Heart left ventricle (tissue), 16 donors: ENCODE results near the gene PATJ. TPM values are rescaled to one million over a fixed set of nuclear protein-coding genes. Genes with fewer than 3 reads are reported as not detected.

Experiments
- ATAC-seq, 4 donors: fragments of 200-7000 bp; cut with Tn5 transposase; one replicate each; pipeline ENCODE4 v1.9.1; 2020 to 2022; ENCODE audit warnings: moderate library complexity in 4 of 4, mild to moderate bottlenecking in 3 of 4, moderate number of reproducible peaks in 1 of 4
- DNase-seq, 5 donors: peaks; one replicate each; pipeline ENCODE4 v3.0.0-alpha.2; 2020
- H3K27ac ChIP-seq, 12 donors: fragments of 200-600 bp; sonication (generic) in 4 of 12; one replicate each; pipeline versions ENCODE4 v1.5.0 to v1.8.0; 2016 to 2022; ENCODE audit warnings: mild to moderate bottlenecking in 2 of 12
- H3K27me3 ChIP-seq, 9 donors: fragments of 200-600 bp; sonication (generic) in 2 of 9; one replicate each; pipeline versions ENCODE4 v1.5.1 to v1.8.0; 2016 to 2022; ENCODE audit warnings: mild to moderate bottlenecking in 3 of 9
- H3K36me3 ChIP-seq, 9 donors: fragments of 200-600 bp; sonication (generic) in 2 of 9; one replicate each; pipeline versions ENCODE4 v1.5.0 to v1.8.0; 2018 to 2022; ENCODE audit warnings: mild to moderate bottlenecking in 2 of 9
- H3K4me1 ChIP-seq, 12 donors: fragments of 200-600 bp; sonication (generic) in 4 of 12; one replicate each; pipeline versions ENCODE4 v1.5.0 to v1.8.0; 2016 to 2022; ENCODE audit warnings: mild to moderate bottlenecking in 3 of 12
- H3K4me3 ChIP-seq, 12 donors: fragments of 200-600 bp; sonication (generic) in 4 of 12; one replicate each; pipeline versions ENCODE4 v1.5.0 to v1.8.0; 2017 to 2022; ENCODE audit warnings: mild to moderate bottlenecking in 9 of 12, moderate library complexity in 4 of 12
- H3K9me3 ChIP-seq, 12 donors: fragments of 200-600 bp; sonication (generic) in 4 of 12; one replicate each; pipeline versions ENCODE4 v1.5.0 to v1.8.0; 2016 to 2022; ENCODE audit warnings: mild to moderate bottlenecking in 1 of 12
- POLR2A ChIP-seq, 2 donors: fragments of 450-650 bp; IDR thresholded peaks; one replicate each; pipeline ENCODE4 v1.6.1; 2017; ENCODE audit warnings: antibody characterized with exemption in 2 of 2, mild to moderate bottlenecking in 2 of 2, moderate library complexity in 2 of 2
- WGBS, 4 donors: extraction: QIAGEN DNeasy Blood & Tissue Kit in 2 of 4; methylation state at CpG; one replicate each; pipeline versions ENCODE4 v1.1.5 to v1.1.7; 2013 to 2018; 5-methylcytosine and 5-hydroxymethylcytosine counted together
- intact Hi-C, 10 donors: fragments of 100-400 bp; cut with DNase I; formaldehyde crosslinking; loops; one replicate each; pipeline versions ENCODE4 v1.11.1 to v1.14.2; 2022
- polyA plus RNA-seq, 2 donors: library from polyadenylated mRNA; stranded (reverse); fragments of 200-250 nt; gene quantifications; one replicate each; pipeline ENCODE4 v1.2.3, GENCODE V29; 2013
- total RNA-seq, 9 donors: library from RNA; depleted of rRNA in 2 of 9; stranded (reverse); fragments of >200 nt in 2 of 9; fragmentation: NEBNext Ultra II Directional in 3 of 9; extraction: Animal tissue kit (Norgen Biotek cat#: 25700) in 3 of 9; gene quantifications; one replicate each; pipeline versions ENCODE4 v1.1.0 to v1.2.4, GENCODE V29; 2016 to 2023
- TF ChIP-seq, protein P1 (sequence below), 12 donors: fragments of 200-600 bp; sonication (generic) in 4 of 12; IDR thresholded peaks; one replicate each; pipeline versions ENCODE4 v1.5.0 to v1.8.0; 2018 to 2022; ENCODE audit warnings: antibody characterized with exemption in 12 of 12, mild to moderate bottlenecking in 5 of 12
- donor health status: ischemic (EF 13 %, LVEDD 7.1; RV severe dilation, severe dysfunction).
- donor health status: healthy with polysubstance abuse.
- donor health status: DM: no; HTN: yes; CAD: no.
- donor health status: DM: no; HTN: no; CAD: no.
- donor health status: ischemic (EF 25% LVEDD 6.9; RV normal size, moderate dysfunction).
- donor health status: ischemic (EF 25% LVEDD 5.7; RV mildly dilated, moderate dysfunction).
- donor health status: healthy.
- donor health status: DM: yes; HTN: yes; CAD: no.
- donor health status: ischemic (EF 35%, LVEDD 5.7; RV mildly dilated, moderate dysfunction).
- donor health status: nonischemic (EF 11% LVEDD 7.7; RV severe dilation, severe dysfunction).
- donor health status: DM: yes; HTN: yes; CAD: no.
- donor health status: PGD.
- donor health status: ischemic (EF 29% LVEDD 5.4; RV normal size, mild dysfunction).
- donor health status: nonischemic (EF 23%, LVEDD 6.1; RV moderate dilation, normal function).

PATJ gene
- total and polyA plus RNA-seq, 11 donors, result 6.6 to 190 (median 105) TPM

DNA sequence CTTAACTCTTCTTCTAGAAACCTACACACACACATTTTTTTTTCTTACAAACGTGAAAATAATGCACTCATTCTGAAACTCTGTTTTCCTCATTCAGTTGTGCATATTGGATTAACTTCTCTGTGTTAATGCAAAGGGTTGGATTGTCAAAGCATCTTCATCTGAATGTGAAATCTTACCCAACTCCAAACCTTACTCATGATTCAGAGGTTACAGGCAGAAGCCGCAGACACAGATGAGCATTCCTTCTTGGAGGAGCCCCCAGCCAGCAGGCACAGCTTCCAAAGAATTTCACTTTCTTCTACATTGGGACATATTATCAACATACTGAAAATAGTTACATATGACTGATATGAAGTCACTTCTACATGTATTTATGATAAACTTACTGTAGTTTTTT is 15.7 kb downstream of the PATJ start:
- peaks cover 0 to 3% (median 0%) of the 10 kb centered on the region in 9 donors for H3K36me3 ChIP-seq
- no peak overlapping the region for H3K4me3 ChIP-seq
- H3K27me3 ChIP-seq, result no peaks in the 10 kb centered on the region
- no peak for DNase-seq
- intact Hi-C loops, result no loop called here
- no peak overlapping the region for H3K27ac ChIP-seq
- ATAC-seq, result no peak
- 72 to 89% (median 78%) methylated on average over 2 of the region's 2 CpGs for WGBS, 4 donors
- no peaks in the 10 kb centered on the region for H3K9me3 ChIP-seq
- TF ChIP-seq, protein P1, sequence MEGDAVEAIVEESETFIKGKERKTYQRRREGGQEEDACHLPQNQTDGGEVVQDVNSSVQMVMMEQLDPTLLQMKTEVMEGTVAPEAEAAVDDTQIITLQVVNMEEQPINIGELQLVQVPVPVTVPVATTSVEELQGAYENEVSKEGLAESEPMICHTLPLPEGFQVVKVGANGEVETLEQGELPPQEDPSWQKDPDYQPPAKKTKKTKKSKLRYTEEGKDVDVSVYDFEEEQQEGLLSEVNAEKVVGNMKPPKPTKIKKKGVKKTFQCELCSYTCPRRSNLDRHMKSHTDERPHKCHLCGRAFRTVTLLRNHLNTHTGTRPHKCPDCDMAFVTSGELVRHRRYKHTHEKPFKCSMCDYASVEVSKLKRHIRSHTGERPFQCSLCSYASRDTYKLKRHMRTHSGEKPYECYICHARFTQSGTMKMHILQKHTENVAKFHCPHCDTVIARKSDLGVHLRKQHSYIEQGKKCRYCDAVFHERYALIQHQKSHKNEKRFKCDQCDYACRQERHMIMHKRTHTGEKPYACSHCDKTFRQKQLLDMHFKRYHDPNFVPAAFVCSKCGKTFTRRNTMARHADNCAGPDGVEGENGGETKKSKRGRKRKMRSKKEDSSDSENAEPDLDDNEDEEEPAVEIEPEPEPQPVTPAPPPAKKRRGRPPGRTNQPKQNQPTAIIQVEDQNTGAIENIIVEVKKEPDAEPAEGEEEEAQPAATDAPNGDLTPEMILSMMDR (IDR thresholded peaks at IDR 0.05), result no peak
- no peak for TF ChIP-seq POLR2A (IDR thresholded peaks at IDR 0.05)
- peaks cover 0 to 8% (median 0%) of the 10 kb centered on the region in 12 donors for H3K4me1 ChIP-seq

DNA sequence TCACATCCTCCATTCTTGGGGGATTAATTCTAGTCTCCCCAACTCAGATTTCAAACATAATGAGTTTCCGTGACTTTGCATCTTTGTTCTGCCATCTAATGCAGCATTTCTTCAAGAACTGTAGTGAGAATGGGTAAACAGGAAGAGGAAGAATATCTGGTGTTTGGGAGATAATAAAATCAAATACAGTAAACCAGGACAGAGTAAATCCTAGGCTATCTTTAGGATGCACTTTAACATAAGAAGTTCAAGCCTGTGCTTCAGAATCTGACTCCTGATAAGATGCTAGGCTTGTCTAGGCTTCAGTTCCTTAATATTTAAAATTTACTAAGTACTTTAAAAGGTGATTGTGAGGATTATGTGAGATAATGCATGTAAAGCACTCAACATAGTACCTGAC is 27.9 kb downstream of the PATJ start:
- Histone ChIP-seq H3K4me1 (no peaks in the 10 kb centered on the region), H3K27ac (no peak overlapping the region), H3K27me3 (no peaks in the 10 kb centered on the region), H3K36me3 (peaks cover 0 to 30% (median 13%) of the 10 kb centered on the region in 9 donors), H3K9me3 (no peaks in the 10 kb centered on the region), H3K4me3 (no peak overlapping the region)
- ATAC-seq, result no peak
- 93 to 100% (median 99%) methylated on average over 1 of the region's 1 CpG for WGBS, 4 donors
- no peak for TF ChIP-seq POLR2A (IDR thresholded peaks at IDR 0.05)
- intact Hi-C loops, result no loop called here
- DNase-seq, result no peak

DNA sequence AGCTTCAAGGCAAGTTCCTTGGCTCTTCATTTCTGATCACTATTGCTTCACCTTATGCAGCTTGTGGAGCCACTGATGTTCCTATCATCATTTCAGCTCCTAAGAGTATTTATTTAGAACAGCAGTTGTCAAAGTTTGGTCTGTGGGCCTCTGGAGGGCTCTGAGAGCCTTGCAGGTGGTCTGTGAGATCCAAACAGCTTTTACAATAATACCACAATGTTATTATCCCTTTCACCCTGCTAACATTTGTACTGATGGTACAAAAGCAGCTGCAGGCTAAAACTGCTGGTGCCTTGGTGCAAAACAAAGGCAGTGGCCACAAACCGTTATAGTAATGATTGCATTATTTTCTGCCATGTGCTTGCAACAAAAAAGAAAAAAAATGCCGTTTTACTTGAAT is 33.8 kb downstream of the PATJ start:
- no peaks in the 10 kb centered on the region for H3K27me3 ChIP-seq
- DNase-seq, result no peak
- H3K4me1 ChIP-seq, result no peaks in the 10 kb centered on the region
- 87 to 97% (median 89%) methylated on average over 2 of the region's 2 CpGs for WGBS, 4 donors
- no peak for ATAC-seq
- TF ChIP-seq, protein P1 (IDR thresholded peaks at IDR 0.05), result no peak
- TF ChIP-seq POLR2A (IDR thresholded peaks at IDR 0.05), result no peak
- no peaks in the 10 kb centered on the region for H3K9me3 ChIP-seq
- H3K27ac ChIP-seq, result no peak overlapping the region
- no peak overlapping the region for H3K4me3 ChIP-seq
- peaks cover 0 to 19% (median 0%) of the 10 kb centered on the region in 9 donors for H3K36me3 ChIP-seq
- intact Hi-C loops, result no loop called here

DNA sequence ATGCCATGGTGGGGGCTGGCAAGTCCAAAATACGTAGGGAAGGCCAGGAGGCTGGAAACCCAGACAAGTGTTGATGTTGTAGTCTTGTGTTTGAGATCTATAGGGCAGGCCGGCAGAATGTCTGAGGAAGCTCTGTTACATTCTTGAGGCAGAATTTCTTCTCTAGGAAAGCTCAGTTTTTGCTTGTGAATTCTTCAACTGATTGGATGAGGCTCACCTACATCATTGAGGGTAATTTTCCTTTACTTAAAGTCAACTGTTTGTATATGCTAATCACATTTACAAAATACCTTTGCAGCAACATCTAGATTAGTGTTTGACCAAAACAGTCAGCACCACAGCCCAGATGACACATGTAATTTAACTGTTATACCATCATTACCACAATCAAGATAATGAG is 37.0 kb downstream of the PATJ start:
- no peak for TF ChIP-seq POLR2A (IDR thresholded peaks at IDR 0.05)
- TF ChIP-seq, protein P1 (IDR thresholded peaks at IDR 0.05), result no peak
- Histone ChIP-seq H3K36me3 (peaks cover 0 to 12% (median 0%) of the 10 kb centered on the region in 9 donors), H3K4me3 (no peak overlapping the region), H3K9me3 (no peaks in the 10 kb centered on the region), H3K27me3 (no peaks in the 10 kb centered on the region), H3K4me1 (no peaks in the 10 kb centered on the region), H3K27ac (no peak overlapping the region)
- intact Hi-C loops, result no loop called here
- DNase-seq (no peak), ATAC-seq (no peak)
- 93 to 96% (median 94%) methylated on average over 2 of the region's 2 CpGs for WGBS, 4 donors

DNA sequence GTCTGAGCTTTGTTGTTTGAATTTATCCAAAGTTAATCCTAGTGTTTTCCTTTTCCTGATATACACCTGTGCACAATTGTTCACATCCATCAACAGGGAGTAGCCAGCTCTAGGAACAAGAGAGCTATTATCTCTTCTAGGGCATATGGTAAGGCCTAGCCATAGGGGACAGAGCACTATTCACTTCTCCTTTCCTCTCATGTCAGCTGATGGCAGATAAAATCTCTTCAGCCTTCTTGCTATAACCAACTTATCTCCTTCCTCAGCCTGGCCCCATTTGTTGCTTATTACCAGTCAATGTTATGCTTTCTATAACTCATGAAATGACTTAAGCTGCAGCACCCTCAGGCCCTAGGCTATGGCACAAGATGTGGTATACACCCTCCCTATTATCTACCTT is 38.9 kb downstream of the PATJ start:
- DNase-seq (no peak), ATAC-seq (no peak)
- no peaks in the 10 kb centered on the region for H3K4me1 ChIP-seq
- H3K27me3 ChIP-seq, result no peaks in the 10 kb centered on the region
- H3K9me3 ChIP-seq, result no peaks in the 10 kb centered on the region
- H3K4me3 ChIP-seq, result no peak overlapping the region
- no peak overlapping the region for H3K27ac ChIP-seq
- H3K36me3 ChIP-seq, result peaks cover 0 to 3% (median 0%) of the 10 kb centered on the region in 9 donors
- no peak for TF ChIP-seq POLR2A (IDR thresholded peaks at IDR 0.05)
- TF ChIP-seq, protein P1 (IDR thresholded peaks at IDR 0.05), result no peak
- intact Hi-C loops, result no loop called here
